Adrenal gland (tissue), 12 donors: Measurements from ENCODE around the gene CNTNAP2. TPM values are rescaled to one million over a fixed set of nuclear protein-coding genes. Genes with fewer than 3 reads are reported as not detected.

Source experiments
- DNase-seq, 7 donors: peaks; one replicate each; pipeline ENCODE4 v3.0.0-alpha.2; 2019 to 2020
- H3K27ac ChIP-seq, 5 donors: fragments of 200-600 bp; sonication (generic) in 4 of 5; 1 replicate in 3 of 5; 2 replicates in 2 of 5; pipeline versions ENCODE4 v1.5.1 to v1.8.0; 2016 to 2020; ENCODE audit warnings: mild to moderate bottlenecking in 1 of 5
- H3K27me3 ChIP-seq: fragments of 200-600 bp; 2 replicates; pipeline ENCODE4 v1.8.0; 2021
- H3K36me3 ChIP-seq, 2 donors: fragments of 200-600 bp; replicated peaks in 1 of 2; 1 replicate in 1 of 2; 2 replicates in 1 of 2; pipeline versions ENCODE4 v1.5.1 to v1.8.0; 2018 to 2022
- H3K4me1 ChIP-seq, 2 donors: fragments of 200-600 bp; replicated peaks in 1 of 2; 1 replicate in 1 of 2; 2 replicates in 1 of 2; pipeline versions ENCODE4 v1.5.1 to v1.8.0; 2018 to 2021
- H3K4me3 ChIP-seq, 4 donors: fragments of 200-600 bp; sonication (generic) in 3 of 4; one replicate each; pipeline ENCODE4 v1.5.1; 2016 to 2018
- H3K9me3 ChIP-seq, 3 donors: fragments of 200-600 bp; sonication (generic) in 1 of 3; replicated peaks in 1 of 3; 1 replicate in 2 of 3; 2 replicates in 1 of 3; pipeline versions ENCODE4 v1.5.1 to v1.8.0; 2016 to 2021
- POLR2A ChIP-seq, 2 donors: fragments of 450-650 bp; IDR thresholded peaks; one replicate each; pipeline ENCODE4 v1.6.1; 2017; ENCODE audit warnings: antibody characterized with exemption in 2 of 2, mild to moderate bottlenecking in 2 of 2, moderate library complexity in 1 of 2
- WGBS, 4 donors: extraction: QIAGEN DNeasy Blood & Tissue Kit in 2 of 4; methylation state at CpG; one replicate each; pipeline versions ENCODE4 v1.1.5 to v1.1.7; 2013 to 2017; 5-methylcytosine and 5-hydroxymethylcytosine counted together
- intact Hi-C, 2 donors: fragments of 100-400 bp; cut with DNase I; formaldehyde crosslinking; loops; one replicate each; pipeline versions ENCODE4 v1.14.1 to v1.15.0; 2022 to 2023
- polyA plus RNA-seq, 3 donors: library from polyadenylated mRNA; stranded (reverse); fragments of 200-250 nt in 2 of 3; fragments of 350-450 nt in 1 of 3; fragmentation: Illumina TruSeq in 1 of 3; extraction: RNeasy Lipid Tissue Mini Kit (QIAGEN cat#74804) in 1 of 3; gene quantifications; one replicate each; pipeline ENCODE4 v1.2.3, GENCODE V29; 2013 to 2014
- total RNA-seq, 9 donors: library from RNA; depleted of rRNA in 4 of 9; stranded (reverse); fragments of >200 nt in 4 of 9; fragments of 120-200 nt in 1 of 9; fragmentation: NEBNext Ultra II Directional in 1 of 9; extraction: Animal tissue kit (Norgen Biotek cat#: 25700) in 1 of 9; gene quantifications; one replicate each; pipeline versions ENCODE4 v1.1.0 to v1.2.4, GENCODE V29; 2013 to 2023
- TF ChIP-seq, protein P1 (sequence below), 6 experiments: fragments of 450-650 bp in 4 of 6; fragments of 200-600 bp in 2 of 6; sonication (generic) in 1 of 6; IDR thresholded peaks; 1 replicate in 5 of 6; 2 replicates in 1 of 6; pipeline versions ENCODE4 v1.5.1 to v1.8.0; 2016 to 2021; ENCODE audit warnings: antibody characterized with exemption in 6 of 6, mild to moderate bottlenecking in 2 of 6, moderate library complexity in 1 of 6
- donor health status: healthy with polysubstance abuse.
- donor health status: Bipolar disorder and iron deficiency.
- donor health status: DM: yes; HTN: yes; CAD: no.
- donor health status: DM: no; HTN: no; CAD: no.
- donor health status: DM: no; HTN: no; CAD: no.
- donor health status: DM: yes; HTN: yes; CAD: no.

Gene CNTNAP2
- total and polyA plus RNA-seq, 12 donors: 0.14 to 6.3 (median 1.8) TPM; not detected in 2

DNA sequence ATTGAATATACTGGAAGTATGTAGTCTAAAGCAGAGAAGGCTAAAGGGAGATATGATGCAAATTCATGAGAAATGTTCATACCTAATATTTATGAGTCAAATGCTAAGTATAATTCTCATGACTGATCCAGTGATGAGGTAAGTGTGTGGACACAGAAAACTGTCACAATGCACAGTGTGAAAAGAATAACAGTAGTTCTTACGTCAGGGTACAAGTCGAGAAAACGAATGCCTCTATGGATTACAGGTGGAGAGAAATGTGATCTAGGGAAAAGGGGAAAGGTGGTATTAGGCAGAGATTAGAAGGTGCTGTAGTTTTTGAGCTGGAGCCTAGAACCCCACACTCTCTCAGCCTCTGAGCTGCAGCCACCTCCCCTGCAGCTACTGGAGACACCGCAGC, 542.0 kb downstream of the CNTNAP2 start:
- TF ChIP-seq, protein P1, sequence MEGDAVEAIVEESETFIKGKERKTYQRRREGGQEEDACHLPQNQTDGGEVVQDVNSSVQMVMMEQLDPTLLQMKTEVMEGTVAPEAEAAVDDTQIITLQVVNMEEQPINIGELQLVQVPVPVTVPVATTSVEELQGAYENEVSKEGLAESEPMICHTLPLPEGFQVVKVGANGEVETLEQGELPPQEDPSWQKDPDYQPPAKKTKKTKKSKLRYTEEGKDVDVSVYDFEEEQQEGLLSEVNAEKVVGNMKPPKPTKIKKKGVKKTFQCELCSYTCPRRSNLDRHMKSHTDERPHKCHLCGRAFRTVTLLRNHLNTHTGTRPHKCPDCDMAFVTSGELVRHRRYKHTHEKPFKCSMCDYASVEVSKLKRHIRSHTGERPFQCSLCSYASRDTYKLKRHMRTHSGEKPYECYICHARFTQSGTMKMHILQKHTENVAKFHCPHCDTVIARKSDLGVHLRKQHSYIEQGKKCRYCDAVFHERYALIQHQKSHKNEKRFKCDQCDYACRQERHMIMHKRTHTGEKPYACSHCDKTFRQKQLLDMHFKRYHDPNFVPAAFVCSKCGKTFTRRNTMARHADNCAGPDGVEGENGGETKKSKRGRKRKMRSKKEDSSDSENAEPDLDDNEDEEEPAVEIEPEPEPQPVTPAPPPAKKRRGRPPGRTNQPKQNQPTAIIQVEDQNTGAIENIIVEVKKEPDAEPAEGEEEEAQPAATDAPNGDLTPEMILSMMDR (IDR thresholded peaks at IDR 0.05): no peak
- TF ChIP-seq POLR2A (IDR thresholded peaks at IDR 0.05): no peak
- Histone ChIP-seq H3K36me3 (no peaks in the 10 kb centered on the region), H3K27ac (no peak overlapping the region), H3K4me1 (no peaks in the 10 kb centered on the region), H3K4me3 (no peak overlapping the region), H3K9me3 (no peaks in the 10 kb centered on the region), H3K27me3 (no peaks in the 10 kb centered on the region)
- intact Hi-C loops: no loop called here
- WGBS, 4 donors: 71 to 85% (median 75%) methylated on average over 4 of the region's 4 CpGs
- DNase-seq: no peak

DNA sequence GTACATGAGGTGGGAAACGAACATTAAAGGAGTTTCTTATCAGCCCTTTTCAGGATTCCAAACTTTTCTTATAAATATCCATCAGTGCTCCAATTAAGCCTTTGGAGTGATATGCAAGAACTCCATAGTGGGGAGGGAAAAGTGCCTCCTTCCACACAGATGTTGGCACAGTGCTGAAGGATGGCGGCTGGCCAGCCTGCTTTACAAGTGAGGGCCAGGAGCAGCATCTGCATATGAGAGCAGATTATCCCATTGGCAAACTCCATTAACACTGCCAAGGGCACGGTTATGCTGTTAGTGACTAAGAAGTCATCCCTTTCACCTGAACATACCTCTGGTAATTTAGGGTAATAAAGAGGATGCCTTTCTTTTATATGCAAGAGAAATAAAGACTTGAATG, 543.1 kb downstream of the CNTNAP2 start:
- intact Hi-C loops: no loop called here
- Histone ChIP-seq H3K4me1 (no peaks in the 10 kb centered on the region), H3K4me3 (no peak overlapping the region), H3K36me3 (no peaks in the 10 kb centered on the region), H3K27ac (no peak overlapping the region), H3K27me3 (no peaks in the 10 kb centered on the region), H3K9me3 (no peaks in the 10 kb centered on the region)
- 71 to 77% (median 73%) methylated on average over 3 of the region's 3 CpGs for WGBS, 4 donors
- TF ChIP-seq, protein P1 (IDR thresholded peaks at IDR 0.05): no peak
- TF ChIP-seq POLR2A (IDR thresholded peaks at IDR 0.05): no peak
- DNase-seq: no peak

DNA sequence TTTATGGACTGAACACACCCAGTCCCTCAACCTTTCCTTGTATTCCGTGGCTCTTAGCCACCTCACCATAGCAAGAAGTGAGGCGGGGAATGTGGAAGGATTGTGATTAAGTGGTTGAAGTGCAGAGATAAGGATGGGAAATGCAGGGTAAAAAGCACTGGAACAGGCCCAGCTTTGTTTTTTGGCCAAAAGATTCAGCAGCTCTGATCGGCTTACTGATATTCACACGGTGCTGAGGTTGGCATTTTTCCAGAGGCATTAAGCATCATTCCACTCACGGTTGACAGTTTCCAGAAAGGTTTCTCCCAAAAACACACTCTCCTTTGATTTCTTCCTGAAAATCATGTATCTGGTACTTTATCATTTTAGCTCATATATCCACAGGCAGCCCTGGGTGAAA, 544.2 kb downstream of the CNTNAP2 start:
- H3K27ac ChIP-seq: no peak overlapping the region
- WGBS, 4 donors: 28 to 47% (median 39%) methylated on average over 5 of the region's 5 CpGs
- no peak overlapping the region for H3K4me3 ChIP-seq
- no peaks in the 10 kb centered on the region for H3K36me3 ChIP-seq
- H3K27me3 ChIP-seq: no peaks in the 10 kb centered on the region
- no peaks in the 10 kb centered on the region for H3K9me3 ChIP-seq
- H3K4me1 ChIP-seq: no peaks in the 10 kb centered on the region
- DNase-seq: no peak
- intact Hi-C loops: no loop called here
- no peak for TF ChIP-seq POLR2A (IDR thresholded peaks at IDR 0.05)
- TF ChIP-seq, protein P1 (IDR thresholded peaks at IDR 0.05): no peak

DNA sequence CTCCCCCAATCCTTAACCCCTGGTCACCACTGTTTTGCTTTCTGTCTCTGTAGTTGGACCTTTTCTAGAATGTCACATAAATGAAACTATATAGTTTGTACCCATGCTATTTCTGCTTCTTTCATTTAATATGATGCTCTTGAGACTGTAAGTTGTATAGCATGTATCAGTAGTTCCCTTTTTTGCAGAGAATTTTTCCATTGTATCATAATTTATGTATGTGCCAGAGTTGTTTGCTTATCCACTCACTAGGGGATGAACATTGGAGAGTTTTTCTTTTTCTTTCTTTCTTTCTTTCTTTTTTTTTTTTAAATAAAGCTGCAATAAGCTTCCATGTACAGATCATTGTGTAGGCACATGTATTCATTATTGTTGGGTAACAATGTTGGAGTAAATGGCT, 544.8 kb downstream of the CNTNAP2 start:
- no peaks in the 10 kb centered on the region for H3K27me3 ChIP-seq
- no peaks in the 10 kb centered on the region for H3K4me1 ChIP-seq
- H3K36me3 ChIP-seq: no peaks in the 10 kb centered on the region
- TF ChIP-seq, protein P1 (IDR thresholded peaks at IDR 0.05): no peak
- TF ChIP-seq POLR2A (IDR thresholded peaks at IDR 0.05): no peak
- H3K9me3 ChIP-seq: no peaks in the 10 kb centered on the region
- H3K4me3 ChIP-seq: no peak overlapping the region
- DNase-seq: no peak
- no peak overlapping the region for H3K27ac ChIP-seq
- intact Hi-C loops: no loop called here
